IPS-18a (cell line): Measurements from ENCODE around the gene PCNX1.

Experiments
- H3K27ac ChIP-seq: one replicate; pipeline ENCODE4 v1.5.1; 2013; ENCODE audit warnings: low read length
- H3K27me3 ChIP-seq: one replicate; pipeline ENCODE4 v1.6.1; 2013; ENCODE audit warnings: mild to moderate bottlenecking, low read length; ENCODE audit not compliant: control insufficient read depth, insufficient read depth
- H3K36me3 ChIP-seq: one replicate; pipeline ENCODE4 v1.6.1; 2013; ENCODE audit warnings: low read depth, low read length; ENCODE audit not compliant: control insufficient read depth
- H3K4me1 ChIP-seq: one replicate; pipeline ENCODE4 v1.6.1; 2013; ENCODE audit warnings: low read depth, low read length; ENCODE audit not compliant: control insufficient read depth
- H3K4me3 ChIP-seq: one replicate; pipeline ENCODE4 v1.5.1; 2013; ENCODE audit warnings: low read length
- H3K9ac ChIP-seq: one replicate; pipeline ENCODE4 v1.6.1; 2013; ENCODE audit warnings: mild to moderate bottlenecking, low read length, moderate library complexity
- H3K9me3 ChIP-seq: one replicate; pipeline ENCODE4 v1.6.1; 2013; ENCODE audit warnings: low read depth, low read length; ENCODE audit not compliant: control insufficient read depth

The PCNX1 gene

GRCh38 chr14:70952485-70952884 is 45.2 kb downstream of the PCNX1 start:
- H3K9me3 ChIP-seq = peaks cover 4% of the 10 kb centered on the region
- peaks cover 20% of the 10 kb centered on the region for H3K36me3 ChIP-seq
- H3K4me1 ChIP-seq = no peaks in the 10 kb centered on the region
- no peak overlapping the region for H3K4me3 ChIP-seq
- no peak overlapping the region for H3K9ac ChIP-seq
- H3K27me3 ChIP-seq = no peaks in the 10 kb centered on the region
- no peak overlapping the region for H3K27ac ChIP-seq

DNA sequence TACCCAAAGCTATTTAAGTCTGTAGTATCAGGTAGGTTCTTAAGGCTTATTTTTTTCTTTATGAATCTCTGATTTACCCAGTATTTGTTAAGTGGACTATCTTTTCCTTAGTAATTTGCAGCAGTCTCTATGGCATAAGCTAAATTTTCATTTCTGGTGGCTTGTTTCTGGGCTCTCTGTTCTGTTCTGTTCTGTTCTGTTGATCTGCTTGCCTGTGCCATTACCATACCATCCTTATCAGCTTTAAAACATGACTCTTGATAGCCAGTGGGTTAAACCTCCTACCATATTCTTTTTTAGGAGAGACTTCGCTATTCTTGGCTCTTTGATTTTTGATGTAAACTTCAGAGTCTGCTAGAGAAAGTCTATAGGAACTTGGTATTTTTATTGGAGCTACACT is 46.8 kb downstream of the PCNX1 start:
- no peak overlapping the region for H3K27ac ChIP-seq
- no peak overlapping the region for H3K9ac ChIP-seq

GRCh38 chr14:70955543-70956480 is 48.6 kb downstream of the PCNX1 start:
- no peaks in the 10 kb centered on the region for H3K9me3 ChIP-seq
- no peak overlapping the region for H3K27ac ChIP-seq
- H3K4me3 ChIP-seq = no peak overlapping the region
- peaks cover 6% of the 10 kb centered on the region for H3K36me3 ChIP-seq
- no peaks in the 10 kb centered on the region for H3K27me3 ChIP-seq
- H3K9ac ChIP-seq = no peak overlapping the region
- no peaks in the 10 kb centered on the region for H3K4me1 ChIP-seq

More for the DNA sequence above, 46.8 kb downstream of the PCNX1 start:
- H3K27me3 ChIP-seq = no peaks in the 10 kb centered on the region
- H3K4me3 ChIP-seq = no peak overlapping the region
- H3K36me3 ChIP-seq = peaks cover 16% of the 10 kb centered on the region
- no peaks in the 10 kb centered on the region for H3K4me1 ChIP-seq
- H3K9me3 ChIP-seq = peaks cover 4% of the 10 kb centered on the region

DNA sequence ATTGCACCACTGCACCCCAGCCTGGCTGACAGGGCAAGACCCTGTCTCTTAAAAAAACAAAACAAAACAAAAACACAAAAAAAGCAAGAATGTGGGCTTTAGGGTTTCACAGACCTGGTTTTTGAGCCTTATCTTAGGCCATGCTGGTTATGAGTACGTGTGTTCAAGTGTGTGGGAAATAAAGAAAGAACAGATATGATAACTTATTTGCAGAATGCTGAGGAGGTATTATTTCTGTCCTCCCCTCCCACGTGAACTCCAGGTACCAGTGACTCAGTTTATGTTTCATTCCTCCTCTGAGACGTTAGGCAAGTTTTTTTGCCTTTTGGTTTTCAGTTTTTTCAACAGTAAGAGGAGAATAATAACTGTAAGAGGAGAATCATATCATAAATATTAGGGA is 49.3 kb downstream of the PCNX1 start:
- no peaks in the 10 kb centered on the region for H3K4me1 ChIP-seq
- H3K9me3 ChIP-seq = no peaks in the 10 kb centered on the region
- no peak overlapping the region for H3K27ac ChIP-seq
- H3K4me3 ChIP-seq = no peak overlapping the region
- H3K36me3 ChIP-seq = peaks cover 6% of the 10 kb centered on the region
- no peaks in the 10 kb centered on the region for H3K27me3 ChIP-seq
- H3K9ac ChIP-seq = no peak overlapping the region

- no peaks in the 10 kb centered on the region for H3K27me3 ChIP-seq
- no peak overlapping the region for H3K9ac ChIP-seq
- H3K4me3 ChIP-seq = no peak overlapping the region
- no peaks in the 10 kb centered on the region for H3K9me3 ChIP-seq
- H3K36me3 ChIP-seq = peaks cover 4% of the 10 kb centered on the region
- H3K27ac ChIP-seq = no peak overlapping the region
- H3K4me1 ChIP-seq = no peaks in the 10 kb centered on the region
These were observed 50.5 kb downstream of the PCNX1 start for GRCh38 chr14:70957710-70958109.

DNA sequence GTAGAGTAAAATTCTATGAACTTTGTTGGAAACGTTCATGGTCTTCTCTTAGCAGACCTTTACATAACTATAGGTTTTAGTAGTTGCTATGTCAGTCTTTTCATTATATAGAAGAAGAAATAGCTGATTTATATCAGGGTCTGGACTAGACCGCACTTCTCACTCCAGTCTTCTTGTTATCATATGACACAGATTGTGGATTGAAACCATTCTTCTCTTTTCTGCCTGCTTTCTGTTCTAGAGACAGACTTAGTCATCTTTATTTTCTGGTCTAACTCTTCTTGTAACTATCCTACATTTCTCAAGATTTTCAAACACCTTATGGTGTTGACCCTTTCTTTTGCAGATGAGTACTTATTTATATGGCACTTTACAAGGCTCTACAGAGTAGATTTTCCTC is 55.7 kb downstream of the PCNX1 start:
- no peaks in the 10 kb centered on the region for H3K9me3 ChIP-seq
- H3K4me1 ChIP-seq = no peaks in the 10 kb centered on the region
- no peaks in the 10 kb centered on the region for H3K27me3 ChIP-seq
- H3K36me3 ChIP-seq = peaks cover 7% of the 10 kb centered on the region
- no peak overlapping the region for H3K4me3 ChIP-seq
- no peak overlapping the region for H3K9ac ChIP-seq
- H3K27ac ChIP-seq = no peak overlapping the region

GRCh38 chr14:70964492-70964891 is 57.2 kb downstream of the PCNX1 start:
- H3K4me3 ChIP-seq = no peak overlapping the region
- H3K9me3 ChIP-seq = no peaks in the 10 kb centered on the region
- no peak overlapping the region for H3K9ac ChIP-seq
- H3K27me3 ChIP-seq = no peaks in the 10 kb centered on the region
- peaks cover 15% of the 10 kb centered on the region for H3K36me3 ChIP-seq
- no peaks in the 10 kb centered on the region for H3K4me1 ChIP-seq
- no peak overlapping the region for H3K27ac ChIP-seq

DNA sequence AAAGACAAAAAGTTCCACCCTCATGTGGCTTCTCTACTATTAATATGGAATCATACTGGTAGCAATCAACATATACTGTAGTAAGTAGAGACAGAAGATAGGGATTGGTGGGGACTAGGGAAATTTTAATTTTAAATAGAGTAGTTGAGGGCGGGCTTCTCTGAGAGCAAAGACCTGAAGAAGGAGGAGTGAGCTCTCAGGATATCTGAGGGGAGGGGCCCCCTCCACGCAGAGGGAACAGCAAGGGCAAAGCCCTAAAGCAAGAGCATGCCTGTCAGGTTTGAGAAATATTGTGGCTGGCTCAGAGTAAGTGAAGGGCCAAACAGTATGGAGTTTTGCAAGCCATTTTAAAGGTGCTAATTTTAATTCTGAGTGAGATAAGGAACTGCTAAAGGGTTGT is 64.3 kb downstream of the PCNX1 start:
- Histone ChIP-seq H3K9ac (no peak overlapping the region), H3K27me3 (no peaks in the 10 kb centered on the region), H3K9me3 (no peaks in the 10 kb centered on the region), H3K4me1 (peaks cover 4% of the 10 kb centered on the region), H3K27ac (no peak overlapping the region), H3K4me3 (no peak overlapping the region), H3K36me3 (peaks cover 14% of the 10 kb centered on the region)

- no peak overlapping the region for H3K27ac ChIP-seq
- H3K36me3 ChIP-seq = peaks cover 21% of the 10 kb centered on the region
- no peaks in the 10 kb centered on the region for H3K9me3 ChIP-seq
- peaks cover 4% of the 10 kb centered on the region for H3K4me1 ChIP-seq
- no peaks in the 10 kb centered on the region for H3K27me3 ChIP-seq
- H3K9ac ChIP-seq = no peak overlapping the region
- H3K4me3 ChIP-seq = no peak overlapping the region
These were observed 65.1 kb downstream of the PCNX1 start for GRCh38 chr14:70972107-70972976.

DNA sequence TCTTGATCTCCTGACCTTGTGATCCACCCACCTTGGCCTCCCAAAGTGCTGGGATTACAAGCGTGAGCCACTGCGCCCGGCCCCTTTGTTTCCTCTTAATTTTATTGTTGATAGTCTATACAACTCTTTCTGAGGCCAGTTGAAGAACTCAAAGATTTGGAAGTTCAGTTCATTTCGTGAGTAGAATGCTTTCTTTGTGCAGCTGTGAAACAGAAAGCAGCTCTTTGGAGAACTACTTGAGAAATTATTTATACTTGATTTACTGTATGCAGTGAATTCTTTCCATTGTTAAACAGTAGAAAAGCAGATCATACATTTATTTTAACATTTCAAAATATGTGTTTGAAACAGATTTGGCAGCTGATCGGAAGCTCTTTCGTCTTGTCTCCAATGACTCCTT is 69.3 kb downstream of the PCNX1 start:
- Histone ChIP-seq H3K4me1 (peaks cover 4% of the 10 kb centered on the region), H3K27me3 (no peaks in the 10 kb centered on the region), H3K4me3 (no peak overlapping the region), H3K9me3 (no peaks in the 10 kb centered on the region), H3K27ac (no peak overlapping the region), H3K9ac (no peak overlapping the region), H3K36me3 (peaks cover 21% of the 10 kb centered on the region)

DNA sequence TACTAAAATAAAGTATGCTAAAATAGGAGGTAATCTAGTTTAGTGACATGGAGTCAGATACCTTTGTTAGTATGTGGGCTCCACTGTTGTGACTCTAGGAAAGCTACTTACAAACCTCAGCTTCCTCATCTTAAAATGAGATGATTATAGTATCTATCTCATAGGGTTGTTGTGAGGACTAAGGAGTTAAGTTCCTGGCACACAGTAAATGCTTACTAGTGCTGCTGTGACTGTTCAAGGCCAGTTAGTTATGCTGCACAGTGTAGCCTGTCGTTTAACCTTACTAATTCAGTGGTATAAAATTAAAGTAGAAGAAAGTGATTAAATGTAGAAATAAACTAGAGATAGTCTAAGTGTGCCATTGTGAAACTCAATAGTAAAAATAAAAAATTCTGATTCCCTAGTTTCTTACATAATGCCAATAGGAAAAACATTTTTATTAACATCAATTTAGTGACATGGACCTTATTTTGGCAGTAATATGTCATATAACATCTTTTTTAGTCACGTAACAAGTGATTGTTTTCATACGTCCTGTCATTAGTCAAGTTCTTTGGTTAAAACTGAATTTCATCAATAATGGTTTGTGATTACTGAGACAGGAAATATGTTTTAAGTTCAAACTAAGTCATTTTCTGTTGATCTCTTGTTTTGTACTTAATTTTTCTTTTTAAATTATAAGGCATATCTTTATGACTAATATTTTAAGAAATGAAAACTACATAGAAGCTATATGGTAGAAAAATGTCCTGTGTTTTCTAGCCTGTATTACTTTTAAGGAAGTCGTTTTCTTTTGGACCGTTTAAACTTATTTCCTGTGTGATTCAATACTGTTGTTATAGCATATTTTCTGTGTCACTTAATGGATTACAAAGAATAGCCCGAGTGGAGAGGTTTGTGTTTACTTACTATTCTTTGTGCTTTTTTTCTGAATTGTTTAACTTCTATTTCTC is 74.0 kb downstream of the PCNX1 start:
- no peak overlapping the region for H3K27ac ChIP-seq
- H3K4me3 ChIP-seq = no peak overlapping the region
- H3K27me3 ChIP-seq = no peaks in the 10 kb centered on the region
- peaks cover 21% of the 10 kb centered on the region for H3K36me3 ChIP-seq
- no peaks in the 10 kb centered on the region for H3K4me1 ChIP-seq
- H3K9me3 ChIP-seq = no peaks in the 10 kb centered on the region
- H3K9ac ChIP-seq = no peak overlapping the region
